IMR-90 (cell line): Measurements from ENCODE around the gene UTP11. TPM values are rescaled to one million over a fixed set of nuclear protein-coding genes. Genes with fewer than 3 reads are reported as not detected.
A peak's percentile ranks its signal among the peaks of the same experiment; 100 is the strongest.

Experiments used
- CEBPB ChIP-seq: IDR thresholded peaks from 2 replicates; pipeline ENCODE4 v1.6.1; 2012; ENCODE audit warnings: low read depth, low read length, improper control_type of control experiment
- MAZ ChIP-seq: IDR thresholded peaks from 2 replicates; pipeline ENCODE4 v1.6.1; 2012; ENCODE audit warnings: low read depth, mild to moderate bottlenecking, low read length, improper control_type of control experiment, moderate library complexity, borderline replicate concordance
- MXI1 ChIP-seq: IDR thresholded peaks from 2 replicates; pipeline ENCODE4 v1.6.1; 2012; ENCODE audit warnings: low read depth, mild to moderate bottlenecking, low read length, moderate library complexity, borderline replicate concordance
- NFE2L2 ChIP-seq: fragments of 150-350 bp; IDR thresholded peaks from 2 replicates; pipeline ENCODE4 v1.6.1; 2016; ENCODE audit warnings: low read depth, mild to moderate bottlenecking, low read length
- POLR2A ChIP-seq: IDR thresholded peaks from 2 replicates; pipeline ENCODE4 v1.6.1; 2012; ENCODE audit warnings: mild to moderate bottlenecking, low read depth, low read length
- RFX5 ChIP-seq: IDR thresholded peaks from 2 replicates; pipeline ENCODE4 v1.8.0; 2012; ENCODE audit warnings: low read depth, mild to moderate bottlenecking, low read length, moderate library complexity
- SMC3 ChIP-seq: fragments of 150-350 bp; IDR thresholded peaks from 2 replicates; pipeline ENCODE4 v1.6.1; 2016; ENCODE audit warnings: low read depth, mild to moderate bottlenecking, antibody characterized with exemption, low read length, moderate library complexity
- polyA plus RNA-seq, 3 experiments: library from polyadenylated mRNA; depleted of rRNA; stranded (reverse); fragments of >200 nt; gene quantifications; 2 replicates each; pipeline ENCODE4 v1.2.3, GENCODE V29; 2012; ENCODE audit warnings: low replicate concordance in 1 of 3
- total RNA-seq: library from RNA; depleted of rRNA; stranded (reverse); fragments of >200 nt; gene quantifications from 2 replicates; pipeline ENCODE4 v1.2.3, GENCODE V29; 2012

UTP11 gene
- total and polyA plus RNA-seq, 2 of the 4 experiments (the other 2 are of a cell fraction) = 22.0 to 27.8 TPM

DNA sequence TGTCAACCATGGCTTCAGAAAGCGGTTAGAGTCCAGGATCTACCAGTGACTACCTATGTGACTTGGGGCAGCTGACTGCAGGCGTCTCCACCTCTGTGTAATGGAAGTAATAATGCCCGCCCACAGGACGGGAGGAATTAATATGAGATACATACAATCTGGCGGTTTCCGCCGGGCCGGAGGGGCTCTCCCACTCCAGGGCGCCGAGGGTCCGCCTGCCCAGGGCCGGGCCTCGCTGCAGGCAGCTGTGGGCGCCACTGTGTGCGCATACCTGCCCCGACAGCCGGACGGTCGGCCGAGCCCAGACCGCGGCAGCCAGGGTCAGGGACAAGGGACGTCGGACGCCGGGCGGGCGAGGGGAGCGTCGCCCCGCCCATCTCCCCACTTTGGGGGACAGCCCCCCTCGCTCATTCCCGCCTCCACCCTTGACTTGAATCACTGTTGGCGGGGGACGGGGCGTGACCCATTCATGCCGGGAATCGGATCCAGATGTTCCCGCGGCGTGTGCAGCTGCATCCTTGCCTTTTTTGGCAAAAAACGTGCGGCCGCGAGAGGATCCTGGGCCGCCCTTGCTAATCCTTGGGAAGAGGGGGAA is 16.7 kb upstream of the UTP11 start (continued):
- no peak for TF ChIP-seq POLR2A
- TF ChIP-seq SMC3 = 0 out of 2 replicates have a peak, but pooled peaks have one; percentile 8
- TF ChIP-seq RFX5 = no peak
- TF ChIP-seq MAZ = peak; percentile 71; the same call in 1 of the 2 replicates
- TF ChIP-seq MXI1 = peak; percentile 56; the same call in 1 of the 2 replicates
- no peak for TF ChIP-seq CEBPB
- TF ChIP-seq NFE2L2 = no peak
